H9 (cell line): ENCODE measurements around the gene METTL4. TPM values are rescaled to one million over a fixed set of nuclear protein-coding genes. Genes with fewer than 3 reads are reported as not detected.

Experiments
- DNase-seq: peaks from one replicate; pipeline ENCODE4 v3.0.0-alpha.2; 2017
- H2AFZ ChIP-seq: one replicate; pipeline ENCODE4 v1.6.1; 2013; ENCODE audit warnings: mild to moderate bottlenecking, low read length, control low read depth, moderate library complexity
- H2AK5ac ChIP-seq: 2 replicates; pipeline ENCODE4 v1.6.1; 2013; ENCODE audit warnings: low read length, control low read depth, mixed read lengths; ENCODE audit not compliant: insufficient read length
- H2BK120ac ChIP-seq: one replicate; pipeline ENCODE4 v1.6.1; 2013; ENCODE audit warnings: low read depth, mild to moderate bottlenecking, low read length, control low read depth, inconsistent platforms; ENCODE audit not compliant: poor library complexity, severe bottlenecking
- H2BK12ac ChIP-seq: 2 replicates; pipeline ENCODE4 v1.6.1; 2013; ENCODE audit warnings: low read length, control low read depth, mixed read lengths, low read depth; ENCODE audit not compliant: insufficient read length
- H2BK15ac ChIP-seq: 2 replicates; pipeline ENCODE4 v1.6.1; 2013; ENCODE audit warnings: low read depth, low read length, control low read depth
- H2BK20ac ChIP-seq: one replicate; pipeline ENCODE4 v1.6.1; 2013; ENCODE audit warnings: low read depth, mild to moderate bottlenecking, low read length, control low read depth, inconsistent platforms; ENCODE audit not compliant: poor library complexity, severe bottlenecking
- H2BK5ac ChIP-seq: 2 replicates; pipeline ENCODE4 v1.6.1; 2013; ENCODE audit warnings: low read length, control low read depth, mixed read lengths; ENCODE audit not compliant: insufficient read length
- H3K14ac ChIP-seq: 2 replicates; pipeline ENCODE4 v1.6.1; 2013; ENCODE audit warnings: low read length, control low read depth; ENCODE audit not compliant: insufficient read depth
- H3K18ac ChIP-seq: 2 replicates; pipeline ENCODE4 v1.6.1; 2013; ENCODE audit warnings: low read depth, mild to moderate bottlenecking, mixed read lengths, low read length, control low read depth; ENCODE audit not compliant: insufficient read length
- H3K23ac ChIP-seq: 2 replicates; pipeline ENCODE4 v1.6.1; 2013; ENCODE audit warnings: low read length, control low read depth, mixed read lengths, low read depth; ENCODE audit not compliant: insufficient read length
- H3K23me2 ChIP-seq: 2 replicates; pipeline ENCODE4 v1.6.1; 2013; ENCODE audit warnings: low read depth, mild to moderate bottlenecking, mixed read lengths, low read length, control low read depth; ENCODE audit not compliant: insufficient read length, poor library complexity, severe bottlenecking
- H3K27ac ChIP-seq: 2 replicates; pipeline ENCODE4 v1.5.1; 2013; ENCODE audit warnings: low read length, control low read depth, mixed read lengths, low read depth; ENCODE audit not compliant: insufficient read length
- H3K27me3 ChIP-seq: 2 replicates; pipeline ENCODE4 v1.6.1; 2013; ENCODE audit warnings: low read length, control low read depth, inconsistent platforms; ENCODE audit not compliant: insufficient read depth
- H3K4ac ChIP-seq: 2 replicates; pipeline ENCODE4 v1.6.1; 2013; ENCODE audit warnings: low read depth, mild to moderate bottlenecking, control low read depth, inconsistent platforms, low read length, moderate library complexity
- H3K4me1 ChIP-seq: 2 replicates; pipeline ENCODE4 v1.6.1; 2013; ENCODE audit warnings: low read length, control low read depth, inconsistent platforms; ENCODE audit not compliant: insufficient read depth
- H3K4me2 ChIP-seq: 2 replicates; pipeline ENCODE4 v1.6.1; 2013; ENCODE audit warnings: low read length, control low read depth, mixed read lengths; ENCODE audit not compliant: insufficient read length, insufficient read depth
- H3K56ac ChIP-seq: 2 replicates; pipeline ENCODE4 v1.6.1; 2013; ENCODE audit warnings: low read depth, mild to moderate bottlenecking, mixed read lengths, low read length, control low read depth; ENCODE audit not compliant: insufficient read length
- H3K79me1 ChIP-seq: 2 replicates; pipeline ENCODE4 v1.6.1; 2013; ENCODE audit warnings: low read depth, mild to moderate bottlenecking, moderate library complexity, low read length, control low read depth, inconsistent platforms; ENCODE audit not compliant: insufficient read depth, poor library complexity, severe bottlenecking
- H3K79me2 ChIP-seq: 2 replicates; pipeline ENCODE4 v1.6.1; 2013; ENCODE audit warnings: low read length, control low read depth, inconsistent platforms; ENCODE audit not compliant: insufficient read depth
- H3K9ac ChIP-seq: 2 replicates; pipeline ENCODE4 v1.6.1; 2013; ENCODE audit warnings: low read length, control low read depth, mixed read lengths; ENCODE audit not compliant: insufficient read length; ENCODE audit errors: extremely low read depth
- H3K9me3 ChIP-seq: one replicate; pipeline ENCODE4 v1.6.1; 2013; ENCODE audit warnings: low read depth, low read length, inconsistent platforms; ENCODE audit not compliant: control insufficient read depth
- H3T11ph ChIP-seq: one replicate; pipeline ENCODE4 v1.6.1; 2013; ENCODE audit warnings: mild to moderate bottlenecking, low read length, control low read depth, inconsistent platforms
- H4K20me1 ChIP-seq: one replicate; pipeline ENCODE4 v1.6.1; 2013; ENCODE audit not compliant: control insufficient read depth, insufficient read length, insufficient read depth
- H4K5ac ChIP-seq: 2 replicates; pipeline ENCODE4 v1.6.1; 2013; ENCODE audit warnings: low read depth, mild to moderate bottlenecking, mixed read lengths, low read length, control low read depth; ENCODE audit not compliant: insufficient read length
- H4K8ac ChIP-seq: replicated peaks from 2 replicates; pipeline ENCODE4 v1.6.1; 2013; ENCODE audit warnings: low read length, control low read depth, mixed read lengths, low read depth; ENCODE audit not compliant: insufficient read length
- H4K91ac ChIP-seq: 2 replicates; pipeline ENCODE4 v1.6.1; 2013; ENCODE audit warnings: low read depth, mild to moderate bottlenecking, moderate library complexity, mixed read lengths, low read length, control low read depth; ENCODE audit not compliant: insufficient read length
- H3K27ac Mint-ChIP-seq, 3 experiments: 2 replicates in 2 of 3; 3 replicates in 1 of 3; pipeline ENCODE4 v1.8.0; 2020 to 2021; ENCODE audit warnings: mixed read lengths in 3 of 3, mild to moderate bottlenecking in 1 of 3, moderate library complexity in 1 of 3
- H3K27me3 Mint-ChIP-seq: 2 replicates; pipeline ENCODE4 v1.8.0; 2021; ENCODE audit warnings: low read depth, mild to moderate bottlenecking, moderate library complexity, mixed read lengths
- H3K36me3 Mint-ChIP-seq, 3 experiments: 2 replicates in 2 of 3; 3 replicates in 1 of 3; pipeline ENCODE4 v1.8.0; 2020 to 2021; ENCODE audit warnings: low read depth in 3 of 3, mixed read lengths in 3 of 3; ENCODE audit not compliant: insufficient read depth in 1 of 3
- H3K4me1 Mint-ChIP-seq, 2 experiments: 2 replicates each; pipeline ENCODE4 v1.8.0; 2020; ENCODE audit warnings: mixed read lengths in 2 of 2
- H3K4me3 Mint-ChIP-seq, 2 experiments: 2 replicates in 1 of 2; 3 replicates in 1 of 2; pipeline ENCODE4 v1.8.0; 2020 to 2021; ENCODE audit warnings: mild to moderate bottlenecking in 2 of 2, mixed read lengths in 2 of 2, moderate library complexity in 1 of 2
- H3K9me3 Mint-ChIP-seq, 2 experiments: 2 replicates in 1 of 2; 3 replicates in 1 of 2; pipeline ENCODE4 v1.8.0; 2020; ENCODE audit warnings: mild to moderate bottlenecking in 2 of 2, mixed read lengths in 2 of 2, moderate library complexity in 1 of 2
- WGBS: extraction: QIAGEN DNeasy Blood & Tissue Kit; methylation state at CpG from one replicate; pipeline ENCODE4 v1.1.7; 2013; ENCODE audit warnings: missing lambda C conversion rate, low lambda C conversion rate, mixed read lengths; ENCODE audit not compliant: insufficient read length; ENCODE audit errors: extremely low coverage; 5-methylcytosine and 5-hydroxymethylcytosine counted together
- total RNA-seq: library from RNA; stranded (reverse); gene quantifications from 2 replicates; pipeline ENCODE4 v1.2.1, GENCODE V29; 2021
- TF ChIP-seq, protein P1 (sequence below): fragments of 200-600 bp; sonication (generic); conservative IDR thresholded peaks from 3 replicates; pipeline ENCODE4 v1.8.0; 2021; ENCODE audit warnings: antibody characterized with exemption, mild to moderate bottlenecking

Gene METTL4
- total RNA-seq, 1 experiment from 2014 or later = 14.2 TPM

DNA sequence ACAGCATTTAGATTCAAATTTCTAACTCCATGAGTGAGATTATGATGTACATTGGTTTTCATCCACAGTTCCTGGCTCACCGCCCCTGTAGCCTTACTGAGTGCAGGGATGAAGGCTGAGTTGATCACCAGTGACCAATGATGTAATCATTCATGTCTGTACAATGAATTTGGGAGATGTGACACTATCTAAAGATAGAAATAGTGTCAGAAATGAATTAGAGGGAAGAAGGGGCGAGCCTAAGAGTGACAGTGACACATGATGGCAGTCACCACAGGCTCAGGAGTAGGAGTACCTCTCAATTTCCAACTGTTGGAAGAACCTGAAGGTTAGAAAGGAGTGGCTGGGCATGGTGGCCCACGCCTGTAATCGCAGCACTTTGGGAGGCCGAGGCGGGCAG is 3.2 kb downstream of the METTL4 start:
- no peaks in the 10 kb centered on the region for H4K20me1 ChIP-seq

More for the DNA sequence above, 3.2 kb downstream of the METTL4 start:
- Histone ChIP-seq H3K27ac (no peak overlapping the region), H4K5ac (no peak overlapping the region), H3K9ac (no peak overlapping the region), H2BK20ac (no peak overlapping the region), H2AK5ac (no peak overlapping the region), H3K4ac (no peak overlapping the region), H3K79me2 (peaks cover 20% of the 10 kb centered on the region; the same call in 1 of the 2 replicates), H2BK5ac (no peak overlapping the region), H4K8ac (no peak overlapping the region), H2BK15ac (no peak overlapping the region), H3K23ac (no peak overlapping the region), H3T11ph (no peak overlapping the region), H3K4me2 (no peak overlapping the region), H2BK12ac (no peak overlapping the region), H4K91ac (no peak overlapping the region), H3K14ac (no peak overlapping the region), H3K56ac (no peak overlapping the region), H2BK120ac (no peak overlapping the region), H3K4me1 (peaks cover 5% of the 10 kb centered on the region; the same call in 1 of the 2 replicates), H2AFZ (no peak overlapping the region), H3K79me1 (peaks cover 3% of the 10 kb centered on the region), H3K27me3 (no peaks in the 10 kb centered on the region), H3K18ac (no peak overlapping the region), H3K23me2 (peaks cover 14% of the 10 kb centered on the region), H3K9me3 (no peaks in the 10 kb centered on the region)
- Mint-ChIP-seq H3K4me1 (peaks cover 17 to 22% of the 10 kb centered on the region in 2 experiments), H3K27ac (0 out of 7 replicates have a peak overlapping the region, but pooled peaks of 1 of the 3 experiments have one; percentile 46), H3K27me3 (no peaks in the 10 kb centered on the region), H3K9me3 (no peaks in the 10 kb centered on the region; a peak in 1 of 5 replicates), H3K4me3 (no peak overlapping the region), H3K36me3 (peaks cover 4 to 20% (median 10%) of the 10 kb centered on the region in 3 experiments; a peak in 6 of 7 replicates)
- no CpG with 5 or more reads among the region's 6 CpGs for WGBS
- TF ChIP-seq, protein P1, sequence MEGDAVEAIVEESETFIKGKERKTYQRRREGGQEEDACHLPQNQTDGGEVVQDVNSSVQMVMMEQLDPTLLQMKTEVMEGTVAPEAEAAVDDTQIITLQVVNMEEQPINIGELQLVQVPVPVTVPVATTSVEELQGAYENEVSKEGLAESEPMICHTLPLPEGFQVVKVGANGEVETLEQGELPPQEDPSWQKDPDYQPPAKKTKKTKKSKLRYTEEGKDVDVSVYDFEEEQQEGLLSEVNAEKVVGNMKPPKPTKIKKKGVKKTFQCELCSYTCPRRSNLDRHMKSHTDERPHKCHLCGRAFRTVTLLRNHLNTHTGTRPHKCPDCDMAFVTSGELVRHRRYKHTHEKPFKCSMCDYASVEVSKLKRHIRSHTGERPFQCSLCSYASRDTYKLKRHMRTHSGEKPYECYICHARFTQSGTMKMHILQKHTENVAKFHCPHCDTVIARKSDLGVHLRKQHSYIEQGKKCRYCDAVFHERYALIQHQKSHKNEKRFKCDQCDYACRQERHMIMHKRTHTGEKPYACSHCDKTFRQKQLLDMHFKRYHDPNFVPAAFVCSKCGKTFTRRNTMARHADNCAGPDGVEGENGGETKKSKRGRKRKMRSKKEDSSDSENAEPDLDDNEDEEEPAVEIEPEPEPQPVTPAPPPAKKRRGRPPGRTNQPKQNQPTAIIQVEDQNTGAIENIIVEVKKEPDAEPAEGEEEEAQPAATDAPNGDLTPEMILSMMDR = no peak
- DNase-seq = no peak
